Activated CD8-positive, alpha-beta memory T cell treated with anti-CD3 and anti-CD28 coated beads, Interleukin-2, amount 50 U/mL, for 48 hours (primary cell): Measurements from ENCODE around the gene HOXC4.

Experiments used
- DNase-seq: peaks from one replicate; pipeline ENCODE4 v3.0.0-alpha.2; 2020

HOXC4 gene

DNA sequence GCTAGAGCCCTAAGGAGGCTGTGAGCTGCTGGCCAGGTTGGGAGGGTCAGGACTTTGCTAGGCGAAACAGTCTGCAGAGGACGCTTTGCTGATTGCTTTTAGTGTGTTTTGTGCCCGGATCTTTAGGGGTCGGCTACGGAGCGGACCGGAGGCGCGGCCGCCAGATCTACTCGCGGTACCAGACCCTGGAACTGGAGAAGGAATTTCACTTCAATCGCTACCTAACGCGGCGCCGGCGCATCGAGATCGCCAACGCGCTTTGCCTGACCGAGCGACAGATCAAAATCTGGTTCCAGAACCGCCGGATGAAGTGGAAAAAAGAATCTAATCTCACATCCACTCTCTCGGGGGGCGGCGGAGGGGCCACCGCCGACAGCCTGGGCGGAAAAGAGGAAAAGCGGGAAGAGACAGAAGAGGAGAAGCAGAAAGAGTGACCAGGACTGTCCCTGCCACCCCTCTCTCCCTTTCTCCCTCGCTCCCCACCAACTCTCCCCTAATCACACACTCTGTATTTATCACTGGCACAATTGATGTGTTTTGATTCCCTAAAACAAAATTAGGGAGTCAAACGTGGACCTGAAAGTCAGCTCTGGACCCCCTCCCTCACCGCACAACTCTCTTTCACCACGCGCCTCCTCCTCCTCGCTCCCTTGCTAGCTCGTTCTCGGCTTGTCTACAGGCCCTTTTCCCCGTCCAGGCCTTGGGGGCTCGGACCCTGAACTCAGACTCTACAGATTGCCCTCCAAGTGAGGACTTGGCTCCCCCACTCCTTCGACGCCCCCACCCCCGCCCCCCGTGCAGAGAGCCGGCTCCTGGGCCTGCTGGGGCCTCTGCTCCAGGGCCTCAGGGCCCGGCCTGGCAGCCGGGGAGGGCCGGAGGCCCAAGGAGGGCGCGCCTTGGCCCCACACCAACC lies 23.9 kb upstream of the HOXC4 start:
- DNase-seq, result no peak

DNA sequence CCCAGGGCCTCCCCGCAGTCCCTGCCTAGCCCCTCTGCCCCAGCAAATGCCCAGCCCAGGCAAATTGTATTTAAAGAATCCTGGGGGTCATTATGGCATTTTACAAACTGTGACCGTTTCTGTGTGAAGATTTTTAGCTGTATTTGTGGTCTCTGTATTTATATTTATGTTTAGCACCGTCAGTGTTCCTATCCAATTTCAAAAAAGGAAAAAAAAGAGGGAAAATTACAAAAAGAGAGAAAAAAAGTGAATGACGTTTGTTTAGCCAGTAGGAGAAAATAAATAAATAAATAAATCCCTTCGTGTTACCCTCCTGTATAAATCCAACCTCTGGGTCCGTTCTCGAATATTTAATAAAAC lies 23.2 kb upstream of the HOXC4 start:
- DNase-seq, result no peak

DNA sequence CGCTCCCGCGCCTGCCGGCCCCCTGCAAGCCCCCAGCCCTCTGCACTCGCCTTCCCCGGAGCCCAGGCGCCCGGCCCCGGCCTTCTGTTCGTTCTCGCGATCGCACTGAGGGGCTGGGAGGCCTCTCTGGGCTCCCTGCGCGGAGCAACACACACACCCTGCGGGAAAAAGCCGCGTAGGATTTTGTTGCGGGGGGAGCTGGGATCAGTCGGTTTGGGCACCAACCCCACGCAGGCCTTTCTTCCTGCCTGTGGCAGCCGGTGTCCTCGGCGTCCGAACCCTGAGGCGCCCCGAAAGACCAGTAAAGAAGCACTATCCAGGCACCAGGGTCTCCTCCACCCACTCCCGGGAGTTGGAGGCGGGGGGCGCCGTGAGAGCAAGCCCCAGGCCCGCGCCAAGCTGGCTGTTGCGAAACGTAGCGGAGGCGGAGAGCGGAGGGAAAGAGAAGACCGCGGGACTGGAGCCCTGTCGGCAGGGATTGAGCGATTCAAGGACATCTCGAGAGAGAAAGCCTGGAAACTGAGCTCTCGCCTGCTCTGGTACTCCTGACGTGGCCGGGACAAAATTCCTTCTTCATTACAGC lies 22.7 kb upstream of the HOXC4 start:
- no peak for DNase-seq

DNA sequence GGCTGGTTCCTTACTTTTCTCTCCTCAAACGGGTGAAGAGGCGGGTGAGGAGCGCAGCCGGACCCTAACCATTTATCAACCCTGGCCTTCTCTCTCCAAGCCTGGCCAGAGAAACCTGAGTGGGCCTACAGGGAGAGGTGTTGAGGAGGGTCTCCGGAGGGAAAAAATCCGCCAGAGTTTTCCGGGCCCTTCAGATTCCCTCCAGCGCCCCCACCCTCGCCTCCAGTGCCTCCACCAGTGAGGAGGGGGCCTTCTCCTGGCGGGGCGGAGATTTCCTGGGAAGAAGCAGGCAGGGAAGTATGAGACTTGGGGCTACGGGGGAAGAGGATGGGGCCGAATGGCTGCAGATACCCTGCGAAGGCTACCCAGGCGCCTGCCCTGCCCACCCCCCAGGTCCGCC lies 22.2 kb upstream of the HOXC4 start:
- no peak for DNase-seq

DNA sequence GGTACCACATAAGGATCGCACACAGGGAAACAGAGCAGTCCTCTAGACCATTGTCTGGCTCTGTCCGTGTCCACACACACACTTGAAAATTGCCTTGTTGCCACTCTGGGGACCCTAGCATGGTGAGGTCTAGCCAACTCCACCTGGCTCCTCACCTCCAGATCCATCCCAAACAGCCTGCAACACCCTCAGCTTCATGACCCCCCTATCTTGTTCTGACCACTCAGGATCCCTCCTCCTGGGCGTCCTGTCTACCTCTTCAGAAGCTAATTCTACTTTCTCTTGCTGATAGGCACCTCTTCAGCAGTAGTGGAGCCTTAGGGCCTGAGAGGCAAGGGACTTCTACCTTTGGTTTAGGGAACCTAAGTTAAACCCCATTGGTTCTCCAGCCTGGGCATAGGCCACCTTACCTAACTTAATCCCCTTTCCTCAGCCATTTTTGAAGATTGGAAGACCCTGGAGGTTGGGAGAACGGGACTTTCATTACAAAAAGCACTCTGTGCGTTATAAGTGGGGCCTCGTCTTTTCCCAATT lies 21.5 kb upstream of the HOXC4 start:
- no peak for DNase-seq

DNA sequence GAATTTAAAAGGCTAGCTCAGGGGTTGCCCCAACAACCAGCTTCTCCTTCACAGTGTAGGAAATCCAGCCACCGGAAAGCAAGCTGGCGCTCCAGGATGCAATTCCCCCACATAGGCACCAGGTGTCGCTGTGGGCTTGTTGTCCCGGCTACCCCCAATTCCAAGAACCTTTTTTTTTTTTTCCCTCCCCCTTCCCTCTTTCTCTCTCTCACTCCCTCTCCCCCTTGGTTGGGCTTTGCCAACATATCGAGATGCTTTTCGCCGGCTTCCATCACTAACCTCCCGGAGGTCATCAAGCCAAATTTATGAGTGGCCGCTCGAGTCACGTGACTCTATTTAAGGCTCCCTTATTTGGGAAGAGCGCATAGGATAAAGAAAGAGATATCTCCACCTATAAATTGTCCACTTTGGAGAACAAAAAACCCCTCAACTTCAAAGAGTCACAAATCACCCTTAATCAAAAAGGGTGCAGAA lies 21.0 kb upstream of the HOXC4 start, which contains the start of gene HOXC5:
Gene HOXC5 (plus strand): TSS at position 424 of the 474 bp plus-strand sequence. CDS start 73 bp downstream, outside the sequence.
- DNase-seq, result peak; percentile 86

DNA sequence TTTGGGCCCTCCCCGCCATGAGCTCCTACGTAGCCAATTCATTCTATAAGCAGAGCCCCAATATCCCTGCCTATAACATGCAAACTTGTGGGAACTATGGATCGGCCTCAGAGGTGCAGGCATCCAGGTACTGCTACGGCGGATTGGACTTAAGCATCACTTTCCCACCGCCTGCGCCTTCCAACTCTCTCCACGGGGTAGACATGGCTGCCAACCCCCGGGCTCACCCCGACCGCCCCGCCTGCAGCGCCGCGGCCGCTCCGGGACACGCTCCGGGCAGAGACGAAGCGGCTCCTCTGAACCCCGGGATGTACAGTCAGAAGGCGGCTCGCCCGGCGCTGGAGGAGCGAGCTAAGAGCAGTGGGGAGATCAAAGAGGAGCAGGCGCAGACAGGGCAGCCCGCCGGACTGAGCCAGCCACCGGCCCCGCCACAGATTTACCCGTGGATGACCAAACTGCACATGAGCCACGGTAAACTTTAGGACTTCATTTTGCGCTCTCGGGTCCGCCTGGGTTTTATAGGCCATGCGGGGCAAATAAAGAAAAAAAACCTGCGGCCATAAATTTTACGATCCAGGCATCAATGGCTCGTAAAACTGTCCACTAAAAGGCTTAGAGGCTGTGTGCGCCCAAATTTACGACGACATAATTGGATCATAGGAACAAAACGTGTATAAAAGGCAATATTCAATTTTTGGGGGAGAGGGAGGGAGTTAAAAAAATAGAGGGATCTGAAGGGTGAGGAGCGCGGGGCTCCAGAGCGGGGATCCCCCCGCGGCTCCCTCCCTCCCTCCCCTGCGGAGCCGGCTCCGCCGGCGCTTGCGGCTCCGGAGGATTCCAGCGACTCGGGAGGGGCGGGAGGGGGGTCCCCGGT lies 20.3 kb upstream of the HOXC4 start:
- DNase-seq, result no peak

DNA sequence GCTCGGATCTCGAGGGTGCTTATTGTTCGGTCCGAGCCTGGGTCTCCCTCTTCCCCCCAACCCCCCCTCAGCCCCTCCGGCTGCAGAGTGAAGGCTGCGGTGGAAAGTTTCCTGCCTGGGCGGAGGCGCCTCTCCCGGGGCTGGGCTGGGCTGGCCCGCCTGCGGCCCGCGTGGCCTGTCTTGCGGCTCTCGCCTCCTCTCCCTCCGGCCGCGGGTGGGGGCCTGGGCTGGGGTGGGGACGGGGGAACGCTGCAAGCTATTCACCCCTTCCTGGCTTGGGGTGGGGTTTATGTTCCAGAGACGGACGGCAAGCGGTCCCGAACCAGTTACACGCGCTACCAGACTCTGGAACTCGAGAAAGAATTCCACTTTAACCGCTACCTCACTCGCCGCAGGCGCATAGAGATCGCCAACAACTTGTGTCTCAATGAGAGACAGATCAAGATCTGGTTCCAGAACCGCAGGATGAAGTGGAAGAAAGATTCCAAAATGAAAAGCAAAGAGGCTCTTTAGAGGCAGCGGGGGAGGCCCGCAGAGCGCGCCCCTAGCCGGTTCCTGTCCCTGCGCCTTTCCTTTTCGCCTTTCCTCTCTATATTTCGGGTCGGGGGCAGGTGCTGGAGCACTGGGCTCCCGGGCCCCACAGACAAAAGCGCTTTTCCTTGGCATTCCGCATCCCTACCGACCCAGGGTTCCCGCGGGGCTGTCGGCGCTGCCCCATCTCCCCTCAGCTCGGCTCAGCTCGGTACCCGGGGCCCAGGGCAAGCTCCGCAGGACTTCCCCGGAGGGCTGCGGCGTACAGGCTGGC lies 19.5 kb upstream of the HOXC4 start:
- DNase-seq, result no peak

DNA sequence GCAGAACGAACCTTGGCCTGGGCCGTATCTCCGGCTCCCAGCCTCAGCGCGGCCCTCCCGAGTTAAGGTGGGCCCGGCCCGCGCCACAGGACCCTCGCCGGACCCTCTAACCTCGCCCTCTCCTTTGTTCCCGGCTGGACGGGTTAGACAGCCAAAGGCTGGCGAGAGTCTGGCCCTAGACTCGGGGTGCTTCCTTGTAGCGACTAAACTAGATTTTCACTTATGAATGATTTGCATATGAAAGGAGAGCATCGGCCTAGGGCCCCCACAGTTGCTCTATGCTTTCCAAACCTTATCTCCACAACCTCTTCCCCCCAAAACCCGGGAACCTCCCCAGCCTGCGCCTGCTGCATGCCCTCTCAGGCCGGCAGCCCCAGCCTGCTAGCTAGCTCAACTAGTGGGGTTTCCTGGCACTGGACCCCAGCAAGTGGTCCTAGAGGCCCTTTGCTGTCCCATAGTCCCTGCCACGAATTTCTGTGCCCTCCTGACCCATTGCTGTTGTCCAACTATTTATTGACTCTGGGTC lies 18.8 kb upstream of the HOXC4 start:
- DNase-seq, result no peak

DNA sequence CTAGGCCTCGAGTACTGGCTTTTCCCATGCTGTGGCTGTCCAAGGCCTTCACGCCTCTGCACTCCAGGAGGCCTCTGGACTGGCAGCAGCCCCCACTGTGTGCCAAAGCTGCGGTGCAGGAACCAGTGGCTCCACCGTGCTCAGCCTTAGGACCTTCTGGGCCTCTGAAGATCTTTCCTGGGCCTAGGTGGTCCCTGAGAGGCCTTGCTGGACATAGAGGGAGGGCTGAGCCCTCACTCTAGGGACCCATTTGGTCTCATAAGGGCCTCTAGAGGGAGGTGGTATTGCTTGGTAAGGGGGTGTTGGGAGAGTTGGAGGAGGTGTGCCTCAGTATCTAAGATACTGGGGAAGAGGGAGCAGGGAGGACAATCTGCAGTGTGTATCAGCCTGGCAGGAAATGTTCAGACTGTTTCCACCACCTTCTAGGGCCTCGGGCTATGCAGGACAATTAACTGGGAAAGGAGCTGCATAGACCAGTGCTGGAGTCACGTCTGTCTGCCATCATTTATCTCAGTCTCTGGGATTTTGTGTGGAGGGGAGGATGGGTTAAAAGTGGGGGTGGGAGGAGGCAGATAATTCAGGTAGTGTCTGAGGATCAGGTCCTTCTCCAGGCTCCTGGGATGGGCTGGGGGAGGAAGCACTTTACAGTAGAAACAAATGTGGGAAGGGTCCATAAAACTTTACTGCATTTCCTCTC lies 17.9 kb upstream of the HOXC4 start:
- no peak for DNase-seq

DNA sequence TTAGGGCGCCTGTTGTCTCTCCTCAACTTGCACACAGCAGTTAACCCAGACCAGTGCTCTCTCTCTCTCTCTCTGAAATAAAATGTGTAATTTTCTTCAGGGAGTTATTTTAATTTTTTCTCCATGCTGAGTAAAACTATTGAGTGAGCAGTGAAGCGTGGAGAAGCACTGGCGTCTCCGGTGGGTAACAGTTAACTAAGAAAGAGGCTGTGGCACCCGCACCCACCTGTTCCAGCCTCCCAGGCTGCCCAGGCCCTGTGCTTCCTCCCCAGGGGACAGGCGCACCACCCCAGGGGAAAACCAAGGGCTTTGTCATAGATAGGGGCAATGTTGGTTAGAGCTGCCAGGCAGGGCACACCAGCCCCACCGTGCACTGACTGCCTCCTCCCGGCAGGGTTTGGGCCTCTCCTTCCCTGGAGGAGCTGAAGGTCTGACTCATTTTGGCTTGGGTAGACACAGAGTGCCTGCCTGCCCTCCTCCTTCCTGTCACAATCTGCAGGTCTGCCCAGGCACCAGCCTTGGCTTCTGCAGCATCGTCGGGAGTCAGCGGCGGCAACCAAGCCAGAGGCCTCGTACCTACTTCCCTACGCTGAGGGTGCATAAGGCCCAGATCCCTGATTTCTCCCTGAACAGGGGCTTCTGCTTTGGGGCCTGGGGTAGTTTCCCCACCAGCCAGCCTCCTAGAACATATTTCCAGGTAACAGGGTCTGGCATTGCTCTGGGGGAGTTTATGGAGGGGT lies 16.8 kb upstream of the HOXC4 start:
- DNase-seq, result no peak

DNA sequence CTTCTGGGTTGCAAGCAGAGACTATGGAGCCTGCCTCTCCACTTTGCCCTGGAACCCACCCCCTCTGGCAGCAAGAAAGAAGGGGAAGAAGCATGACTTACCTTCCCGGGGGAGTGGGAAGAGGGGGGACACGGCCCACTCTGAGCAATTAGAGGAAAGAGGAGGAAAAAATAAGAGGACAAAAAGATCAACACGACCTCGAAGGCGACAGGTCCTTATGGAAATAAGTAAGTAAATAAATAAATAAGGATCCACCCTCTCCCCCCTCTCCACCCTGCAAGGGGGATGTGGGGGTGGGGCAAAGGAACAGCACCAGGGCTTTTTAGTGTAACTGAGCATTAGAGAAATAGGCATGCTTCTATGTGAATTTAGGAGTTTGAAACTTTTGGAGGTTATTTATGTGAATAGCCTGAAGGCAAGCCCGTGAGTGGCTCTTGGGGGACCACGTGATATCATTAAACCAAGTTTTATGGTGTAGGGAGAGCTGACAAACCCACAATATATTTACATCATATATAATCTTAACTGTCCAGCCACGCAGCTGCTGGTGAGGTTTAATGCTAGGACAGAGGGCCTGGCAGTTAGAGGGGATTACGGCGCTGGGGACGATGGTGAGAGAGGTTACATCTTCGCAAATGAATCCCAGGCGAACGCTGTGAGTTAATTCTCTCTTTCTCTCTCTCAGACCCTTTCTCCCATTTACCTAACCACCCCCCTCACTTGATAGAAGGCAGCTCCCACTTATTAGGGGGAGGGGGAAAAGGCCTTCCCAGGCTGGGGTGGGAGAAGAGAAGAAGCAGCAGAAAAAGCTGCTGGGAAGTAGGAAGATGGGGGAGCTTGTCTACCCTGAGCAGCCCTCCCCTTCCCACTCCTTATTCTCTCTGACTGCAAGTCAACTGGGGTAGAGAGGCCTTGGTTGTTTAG lies 16.0 kb upstream of the HOXC4 start:
- DNase-seq, result no peak

DNA sequence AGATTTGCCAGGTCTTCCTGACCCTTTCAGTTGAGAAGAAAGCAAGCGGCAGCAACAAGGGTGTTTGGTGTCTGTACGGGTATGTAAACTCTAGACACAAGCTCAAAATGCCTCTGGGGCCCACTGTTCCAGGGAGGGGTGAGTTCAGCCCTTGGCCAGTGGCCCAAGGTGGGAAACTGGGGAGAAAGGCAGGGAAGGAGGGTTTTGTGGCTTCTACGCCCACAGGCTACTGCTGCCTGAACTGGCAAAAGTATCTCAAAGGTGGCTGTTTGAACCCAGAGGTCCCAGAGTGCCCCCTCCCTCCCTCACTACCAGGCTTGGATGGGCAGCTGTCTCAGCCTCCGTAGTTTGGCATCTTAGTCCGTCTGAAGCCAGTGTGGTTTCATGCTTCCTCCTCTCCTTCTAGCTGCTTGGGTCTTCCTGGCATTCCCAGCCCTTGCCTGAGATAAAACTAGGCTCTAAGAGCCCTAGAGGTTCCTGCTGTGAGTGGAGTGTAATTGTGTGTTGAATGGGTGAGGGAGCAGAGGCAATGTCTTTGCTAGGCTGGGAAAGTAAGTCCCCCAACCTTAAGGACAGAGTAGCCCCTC lies 15.3 kb upstream of the HOXC4 start:
- DNase-seq, result no peak

DNA sequence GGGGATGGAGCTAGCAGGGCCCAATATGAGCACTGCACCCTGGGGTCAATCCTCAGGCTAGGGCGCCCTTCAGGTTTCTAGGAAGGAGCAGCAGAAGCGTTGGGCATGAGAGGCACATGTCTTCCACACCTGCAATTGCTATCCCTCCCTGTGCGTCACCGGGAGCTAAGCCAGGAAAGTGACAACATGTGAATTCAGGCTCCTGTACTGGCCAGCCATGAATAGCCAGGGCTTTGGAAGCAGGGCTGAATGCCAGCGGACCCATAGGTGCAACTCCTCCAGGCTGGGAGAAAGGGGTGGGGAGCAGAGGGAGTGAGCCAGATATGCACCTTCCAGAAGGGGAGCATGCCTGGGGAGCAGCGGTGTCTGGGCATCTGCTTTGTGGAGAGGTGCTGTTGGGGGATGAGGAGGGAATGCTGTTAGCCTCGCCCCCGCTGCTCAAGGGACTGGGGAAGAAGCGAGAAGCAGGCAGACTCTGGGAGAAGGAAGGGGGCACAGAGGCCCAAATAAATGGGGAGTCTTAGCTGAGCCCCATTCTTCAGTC lies 14.7 kb upstream of the HOXC4 start:
- DNase-seq, result no peak

DNA sequence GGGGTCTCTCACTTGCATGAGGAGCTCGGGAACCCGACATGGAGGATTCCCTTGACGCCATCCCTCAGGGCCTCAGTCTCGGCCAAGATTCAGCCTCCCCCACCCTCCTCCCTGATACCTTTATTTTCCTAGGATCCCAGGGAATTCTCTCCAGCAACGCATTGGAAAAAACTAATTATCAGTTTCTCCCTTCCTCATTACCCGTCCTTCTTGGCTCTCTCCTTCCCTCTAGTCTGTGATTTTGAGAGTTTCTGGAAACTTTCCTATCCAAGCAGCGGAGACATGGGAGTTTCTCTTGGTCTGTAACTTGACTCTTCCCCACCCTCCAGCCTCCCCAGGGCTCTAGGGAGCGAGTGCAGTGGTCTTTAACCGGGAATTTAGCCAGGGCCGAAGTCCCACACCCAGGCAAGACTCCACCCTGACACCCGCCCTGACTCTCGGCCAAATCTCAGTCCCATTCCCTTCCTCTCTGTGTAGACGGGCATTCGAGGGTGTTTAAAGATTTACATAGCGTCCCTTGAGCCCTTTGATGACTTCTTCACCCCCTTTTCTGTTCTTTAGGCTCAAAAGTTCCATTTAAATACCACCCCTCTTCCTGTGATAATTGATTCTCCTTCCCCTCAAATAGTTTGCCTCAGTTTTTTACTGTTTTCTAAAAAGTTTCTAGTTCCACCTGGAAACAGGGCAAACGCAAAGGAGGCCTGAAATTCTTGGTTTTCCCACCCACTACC lies 14.1 kb upstream of the HOXC4 start:
- no peak for DNase-seq

DNA sequence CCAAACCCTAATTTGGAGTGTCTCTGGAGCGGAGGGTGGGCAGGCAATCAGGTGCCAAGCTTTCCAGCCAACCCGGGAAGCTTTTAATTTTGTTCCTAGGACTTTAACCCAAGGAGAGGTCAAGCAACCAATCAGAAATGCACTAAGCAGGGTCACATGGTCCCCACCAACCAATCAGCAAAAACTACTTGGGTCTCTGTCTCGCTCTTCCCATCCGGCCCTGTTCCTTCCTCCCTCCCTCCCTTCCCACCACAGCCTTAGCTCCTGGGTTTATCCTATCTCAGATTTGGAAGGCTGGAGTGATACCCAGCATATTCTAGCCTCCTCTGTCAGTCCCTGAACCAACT lies 13.5 kb upstream of the HOXC4 start:
- no peak for DNase-seq

DNA sequence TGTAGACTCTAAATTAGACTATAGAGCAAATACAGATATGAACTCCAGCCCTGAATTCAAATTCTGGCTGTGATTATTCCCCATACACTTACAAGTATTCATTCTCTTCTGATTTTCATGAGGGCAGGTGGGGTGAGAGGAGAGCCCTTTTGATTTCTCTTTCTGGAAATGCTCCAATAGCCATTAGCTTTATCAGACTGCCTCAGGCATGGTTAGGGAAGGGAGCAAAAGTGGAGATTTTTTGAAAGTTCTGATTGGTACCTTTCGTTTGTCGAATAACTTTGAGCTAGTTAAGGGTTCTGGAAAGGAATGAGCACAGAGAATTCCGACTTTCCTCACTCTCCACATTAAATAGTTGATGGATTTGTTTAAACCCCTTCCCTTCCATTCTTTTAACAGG lies 13.0 kb upstream of the HOXC4 start:
- no peak for DNase-seq

DNA sequence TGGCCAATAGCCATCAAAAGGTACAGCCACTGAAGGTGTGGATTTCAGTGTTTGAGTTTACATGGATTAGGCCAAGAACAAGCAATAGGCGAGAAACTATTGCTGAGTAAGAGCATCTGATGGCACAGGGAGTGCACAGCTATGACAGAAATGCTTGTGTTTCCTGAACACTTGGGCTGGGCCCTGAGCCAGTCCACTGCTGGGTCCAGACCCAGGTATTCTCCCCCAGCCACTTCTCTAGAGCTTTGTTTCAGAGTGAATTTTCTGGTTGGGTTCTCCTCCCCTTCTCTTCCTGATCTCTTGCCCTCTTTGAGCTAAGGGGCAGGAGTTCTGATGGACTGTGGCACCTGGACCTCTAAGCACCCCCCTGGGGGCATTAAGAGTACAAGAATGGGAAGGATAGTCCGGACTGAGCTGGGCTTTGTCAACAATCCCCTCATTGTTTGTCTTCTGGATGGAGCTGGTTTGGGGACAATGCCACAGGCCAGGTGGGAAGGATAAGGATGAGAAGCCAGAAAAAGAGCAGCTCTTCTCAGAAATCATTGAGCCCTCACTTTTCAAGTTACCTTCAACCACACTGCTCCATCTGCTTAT lies 12.4 kb upstream of the HOXC4 start:
- no peak for DNase-seq
